SK-N-SH treated with all-trans-retinoic acid at 6 μM for 48 hours (cell line): Measurements from ENCODE around the gene LAMA2.

Experiments
- ARNTL ChIP-seq: fragments of 450-650 bp; formaldehyde crosslinking; IDR thresholded peaks from 2 replicates; pipeline ENCODE4 v1.5.0; 2020; ENCODE audit warnings: low read depth, mild to moderate bottlenecking, moderate library complexity, borderline replicate concordance
- RARB ChIP-seq: fragments of 250-450 bp; sonication (Bioruptor Pico); IDR thresholded peaks from 2 replicates; pipeline ENCODE4 v1.8.0; 2021; ENCODE audit warnings: mild to moderate bottlenecking, moderate library complexity
- TCF4 ChIP-seq: fragments of 250-450 bp; sonication (Bioruptor Pico); IDR thresholded peaks from 2 replicates; pipeline ENCODE4 v1.8.0; 2021; ENCODE audit warnings: mild to moderate bottlenecking, moderate library complexity, borderline replicate concordance
- ZNF565 ChIP-seq: fragments of 450-650 bp; formaldehyde crosslinking; conservative IDR thresholded peaks from 2 replicates; pipeline ENCODE4 v1.5.0; 2020; ENCODE audit warnings: low read depth, mild to moderate bottlenecking, moderate library complexity
- ZNF8 ChIP-seq: fragments of 450-650 bp; formaldehyde crosslinking; IDR thresholded peaks from 2 replicates; pipeline ENCODE4 v1.5.0; 2020; ENCODE audit warnings: mild to moderate bottlenecking, moderate library complexity
- TF ChIP-seq, protein P1 (sequence below): fragments of 250-450 bp; sonication (Bioruptor Pico); IDR thresholded peaks from 2 replicates; pipeline ENCODE4 v1.8.0; 2020; ENCODE audit warnings: mild to moderate bottlenecking, moderate library complexity, borderline replicate concordance
- TF ChIP-seq, protein P2 (sequence below): fragments of 250-450 bp; sonication (Bioruptor Pico); IDR thresholded peaks from 2 replicates; pipeline ENCODE4 v1.8.0; 2021; ENCODE audit warnings: low read depth, mild to moderate bottlenecking, moderate library complexity, borderline replicate concordance

DNA sequence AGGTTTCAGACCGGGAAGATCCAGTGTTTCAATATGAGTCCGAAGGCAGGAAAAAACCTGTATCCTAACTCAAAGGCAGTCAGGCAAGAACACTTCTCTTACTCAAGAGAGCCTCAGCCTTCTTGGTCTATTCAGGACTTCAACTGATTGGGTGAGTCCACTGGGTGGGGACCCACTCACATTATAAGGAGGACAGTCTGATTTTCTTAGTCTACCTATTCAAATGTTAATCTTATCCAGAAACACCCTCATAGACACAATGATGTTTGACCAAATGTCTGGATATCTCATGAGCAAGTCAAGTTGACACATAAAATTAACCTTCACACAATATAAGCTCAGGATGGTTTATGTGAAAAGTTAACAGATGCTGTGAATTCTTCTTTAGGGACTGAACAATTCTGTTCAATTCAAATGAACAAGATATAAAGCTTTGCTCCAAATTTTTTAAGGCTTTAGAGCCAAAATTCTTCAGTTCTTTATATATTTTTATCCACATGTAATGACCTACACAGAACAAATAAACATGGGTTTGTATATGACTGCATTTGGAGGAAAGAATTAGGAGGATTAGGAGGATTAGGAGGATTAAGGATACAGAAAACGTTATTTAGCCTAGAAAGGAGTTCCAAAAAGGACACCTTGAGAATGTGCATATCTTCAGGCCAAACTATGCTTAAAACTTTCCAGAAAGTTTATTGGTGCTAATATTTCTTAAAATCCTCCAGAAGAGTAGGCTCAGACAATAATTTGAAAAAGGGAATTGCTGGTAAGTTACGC lies 35.3 kb upstream of the LAMA2 start:
- TF ChIP-seq, protein P1, sequence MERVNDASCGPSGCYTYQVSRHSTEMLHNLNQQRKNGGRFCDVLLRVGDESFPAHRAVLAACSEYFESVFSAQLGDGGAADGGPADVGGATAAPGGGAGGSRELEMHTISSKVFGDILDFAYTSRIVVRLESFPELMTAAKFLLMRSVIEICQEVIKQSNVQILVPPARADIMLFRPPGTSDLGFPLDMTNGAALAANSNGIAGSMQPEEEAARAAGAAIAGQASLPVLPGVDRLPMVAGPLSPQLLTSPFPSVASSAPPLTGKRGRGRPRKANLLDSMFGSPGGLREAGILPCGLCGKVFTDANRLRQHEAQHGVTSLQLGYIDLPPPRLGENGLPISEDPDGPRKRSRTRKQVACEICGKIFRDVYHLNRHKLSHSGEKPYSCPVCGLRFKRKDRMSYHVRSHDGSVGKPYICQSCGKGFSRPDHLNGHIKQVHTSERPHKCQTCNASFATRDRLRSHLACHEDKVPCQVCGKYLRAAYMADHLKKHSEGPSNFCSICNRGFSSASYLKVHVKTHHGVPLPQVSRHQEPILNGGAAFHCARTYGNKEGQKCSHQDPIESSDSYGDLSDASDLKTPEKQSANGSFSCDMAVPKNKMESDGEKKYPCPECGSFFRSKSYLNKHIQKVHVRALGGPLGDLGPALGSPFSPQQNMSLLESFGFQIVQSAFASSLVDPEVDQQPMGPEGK: no peak
- TF ChIP-seq ZNF565 (no peak), TCF4 (CRISPR knock-in tag) (no peak), ARNTL (no peak), ZNF8 (CRISPR knock-in tag) (no peak), RARB (CRISPR knock-in tag) (no peak)
- TF ChIP-seq, protein P2, sequence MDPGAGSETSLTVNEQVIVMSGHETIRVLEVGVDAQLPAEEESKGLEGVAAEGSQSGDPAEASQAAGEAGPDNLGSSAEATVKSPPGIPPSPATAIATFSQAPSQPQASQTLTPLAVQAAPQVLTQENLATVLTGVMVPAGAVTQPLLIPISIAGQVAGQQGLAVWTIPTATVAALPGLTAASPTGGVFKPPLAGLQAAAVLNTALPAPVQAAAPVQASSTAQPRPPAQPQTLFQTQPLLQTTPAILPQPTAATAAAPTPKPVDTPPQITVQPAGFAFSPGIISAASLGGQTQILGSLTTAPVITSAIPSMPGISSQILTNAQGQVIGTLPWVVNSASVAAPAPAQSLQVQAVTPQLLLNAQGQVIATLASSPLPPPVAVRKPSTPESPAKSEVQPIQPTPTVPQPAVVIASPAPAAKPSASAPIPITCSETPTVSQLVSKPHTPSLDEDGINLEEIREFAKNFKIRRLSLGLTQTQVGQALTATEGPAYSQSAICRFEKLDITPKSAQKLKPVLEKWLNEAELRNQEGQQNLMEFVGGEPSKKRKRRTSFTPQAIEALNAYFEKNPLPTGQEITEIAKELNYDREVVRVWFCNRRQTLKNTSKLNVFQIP (CRISPR knock-in tag): no peak
